Gastroesophageal sphincter (tissue), 4 donors: ENCODE data around the gene OTOF. TPM values are rescaled to one million over a fixed set of nuclear protein-coding genes. Genes with fewer than 3 reads are reported as not detected.

Source experiments
- ATAC-seq: fragments of 150-250 bp; one replicate; pipeline ENCODE4 v1.9.1; 2016; ENCODE audit warnings: mild to moderate bottlenecking, moderate library complexity
- H3K27ac ChIP-seq, 4 donors: fragments of 200-600 bp; sonication (generic) in 3 of 4; 1 replicate in 3 of 4; 2 replicates in 1 of 4; pipeline ENCODE4 v1.5.1; 2016 to 2019
- H3K27me3 ChIP-seq: fragments of 200-600 bp; sonication (generic); one replicate; pipeline ENCODE4 v1.5.1; 2019
- H3K36me3 ChIP-seq, 2 donors: fragments of 200-600 bp; sonication (generic); one replicate each; pipeline ENCODE4 v1.5.1; 2019; ENCODE audit warnings: control low read depth in 1 of 2
- H3K4me1 ChIP-seq, 3 donors: fragments of 200-600 bp; sonication (generic); 1 replicate in 2 of 3; 2 replicates in 1 of 3; pipeline ENCODE4 v1.5.1; 2016 to 2019; ENCODE audit warnings: control low read depth in 2 of 3
- H3K4me3 ChIP-seq, 2 donors: fragments of 200-600 bp; sonication (generic); one replicate each; pipeline ENCODE4 v1.5.1; 2019; ENCODE audit warnings: mild to moderate bottlenecking in 1 of 2, moderate library complexity in 1 of 2
- H3K9me3 ChIP-seq, 3 donors: fragments of 200-600 bp; sonication (generic); one replicate each; pipeline ENCODE4 v1.5.1; 2017 to 2019; ENCODE audit warnings: control low read depth in 2 of 3
- EP300 ChIP-seq: sonication (generic); formaldehyde crosslinking; IDR thresholded peaks from one replicate; pipeline ENCODE4 v1.6.1; 2017; ENCODE audit warnings: antibody characterized with exemption, mild to moderate bottlenecking
- POLR2A ChIP-seq, 2 donors: fragments of 450-650 bp; IDR thresholded peaks; one replicate each; pipeline ENCODE4 v1.6.1; 2017; ENCODE audit warnings: antibody characterized with exemption in 2 of 2, mild to moderate bottlenecking in 2 of 2, moderate library complexity in 1 of 2
- POLR2AphosphoS5 ChIP-seq: sonication (generic); formaldehyde crosslinking; IDR thresholded peaks from one replicate; pipeline ENCODE4 v1.6.1; 2017; ENCODE audit warnings: antibody characterized with exemption
- WGBS, 2 donors: methylation state at CpG; one replicate each; pipeline ENCODE4 v1.1.5; 2018; ENCODE audit warnings: low coverage in 1 of 2; 5-methylcytosine and 5-hydroxymethylcytosine counted together
- total RNA-seq, 4 donors: library from RNA; depleted of rRNA; stranded (reverse); fragments of >200 nt; gene quantifications; one replicate each; pipeline ENCODE4 v1.1.0, GENCODE V29; 2016
- TF ChIP-seq, protein P1 (sequence below), 4 experiments: fragments of 200-600 bp in 2 of 4; fragments of 450-650 bp in 2 of 4; sonication (generic) in 1 of 4; IDR thresholded peaks; one replicate each; pipeline ENCODE4 v1.5.1; 2017 to 2019; ENCODE audit warnings: antibody characterized with exemption in 4 of 4, mild to moderate bottlenecking in 2 of 4, moderate library complexity in 2 of 4

Gene OTOF
- total RNA-seq, 4 donors from 2014 or later, result under 0.01 to 0.35 TPM; not detected in 2

DNA sequence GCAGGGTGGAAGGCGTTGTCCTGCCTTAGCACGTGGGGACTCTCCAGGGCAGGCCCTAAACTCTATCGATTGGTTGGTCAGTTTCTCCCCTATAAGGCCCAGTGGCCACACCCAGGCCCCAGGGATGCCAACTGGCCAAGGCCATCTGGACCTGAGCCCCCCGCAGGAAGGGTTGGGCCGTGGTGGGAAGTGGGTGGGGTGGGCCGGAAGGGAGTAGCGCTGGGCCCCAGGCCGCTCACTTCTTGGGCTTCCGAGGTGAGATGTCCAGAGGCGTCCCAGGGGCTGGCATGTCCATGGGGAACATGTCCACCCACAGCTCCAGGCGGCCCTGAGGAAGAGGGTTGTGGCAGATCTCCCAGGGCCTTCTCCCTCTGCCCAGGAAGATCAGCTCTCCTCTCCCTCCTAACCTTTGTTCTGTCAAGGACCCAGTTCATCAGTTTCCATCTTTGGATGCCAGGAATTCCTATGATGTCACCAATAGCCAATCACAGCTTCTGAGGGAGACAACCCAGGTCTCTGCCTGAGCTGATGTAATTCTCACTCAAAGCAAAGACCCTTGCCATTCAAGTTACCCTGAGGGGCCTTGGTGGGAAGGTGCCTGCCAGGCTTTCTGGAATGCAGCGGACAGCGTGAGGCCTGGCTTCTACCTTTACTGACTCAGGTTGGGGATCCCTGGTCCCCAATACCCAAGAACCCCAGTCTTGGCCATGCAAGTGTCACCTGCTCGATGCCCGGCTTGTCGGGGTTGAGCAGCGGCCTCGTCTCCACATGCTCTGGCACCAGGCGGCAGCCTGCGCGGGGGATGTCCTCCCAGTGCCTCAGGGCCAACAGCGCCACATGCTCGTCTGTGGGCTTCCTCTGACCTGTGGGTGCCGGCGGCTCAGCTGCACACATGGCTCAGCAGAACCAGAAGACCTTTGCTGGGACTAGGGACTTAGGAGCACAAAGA, 14.4 kb downstream of the OTOF start:
- H3K4me1 ChIP-seq, result no peaks in the 10 kb centered on the region
- WGBS, 2 donors, result 90% methylated on average over 6 of the region's 25 CpGs; no CpG with 5 or more reads in 1 of the 2 donors
- TF ChIP-seq EP300, result no peak
- TF ChIP-seq, protein P1, sequence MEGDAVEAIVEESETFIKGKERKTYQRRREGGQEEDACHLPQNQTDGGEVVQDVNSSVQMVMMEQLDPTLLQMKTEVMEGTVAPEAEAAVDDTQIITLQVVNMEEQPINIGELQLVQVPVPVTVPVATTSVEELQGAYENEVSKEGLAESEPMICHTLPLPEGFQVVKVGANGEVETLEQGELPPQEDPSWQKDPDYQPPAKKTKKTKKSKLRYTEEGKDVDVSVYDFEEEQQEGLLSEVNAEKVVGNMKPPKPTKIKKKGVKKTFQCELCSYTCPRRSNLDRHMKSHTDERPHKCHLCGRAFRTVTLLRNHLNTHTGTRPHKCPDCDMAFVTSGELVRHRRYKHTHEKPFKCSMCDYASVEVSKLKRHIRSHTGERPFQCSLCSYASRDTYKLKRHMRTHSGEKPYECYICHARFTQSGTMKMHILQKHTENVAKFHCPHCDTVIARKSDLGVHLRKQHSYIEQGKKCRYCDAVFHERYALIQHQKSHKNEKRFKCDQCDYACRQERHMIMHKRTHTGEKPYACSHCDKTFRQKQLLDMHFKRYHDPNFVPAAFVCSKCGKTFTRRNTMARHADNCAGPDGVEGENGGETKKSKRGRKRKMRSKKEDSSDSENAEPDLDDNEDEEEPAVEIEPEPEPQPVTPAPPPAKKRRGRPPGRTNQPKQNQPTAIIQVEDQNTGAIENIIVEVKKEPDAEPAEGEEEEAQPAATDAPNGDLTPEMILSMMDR (IDR thresholded peaks at IDR 0.05), result no peak
- no peak for TF ChIP-seq POLR2A (IDR thresholded peaks at IDR 0.05)
- H3K27me3 ChIP-seq, result no peaks in the 10 kb centered on the region
- H3K36me3 ChIP-seq, result no peaks in the 10 kb centered on the region
- H3K9me3 ChIP-seq, result no peaks in the 10 kb centered on the region
- H3K27ac ChIP-seq, result no peak overlapping the region
- H3K4me3 ChIP-seq, result no peak overlapping the region
- ATAC-seq, result no peak

- 60 to 88% methylated on average over 2 to 12 of the region's 14 CpGs for WGBS, 2 donors
- no peaks in the 10 kb centered on the region for H3K9me3 ChIP-seq
- no peaks in the 10 kb centered on the region for H3K4me1 ChIP-seq
- no peak overlapping the region for H3K4me3 ChIP-seq
- H3K36me3 ChIP-seq, result no peaks in the 10 kb centered on the region
- no peaks in the 10 kb centered on the region for H3K27me3 ChIP-seq
- no peak for ATAC-seq
- no peak for TF ChIP-seq POLR2AphosphoS5
- TF ChIP-seq, protein P1 (IDR thresholded peaks at IDR 0.05), result peak in 1 of 4 experiments; percentile 25
- H3K27ac ChIP-seq, result no peak overlapping the region
Measured at GRCh38 chr2:26462511-26463243, 15.2 kb downstream of the OTOF start.

- Histone ChIP-seq H3K4me3 (no peak overlapping the region), H3K27ac (no peak overlapping the region), H3K36me3 (no peaks in the 10 kb centered on the region), H3K4me1 (no peaks in the 10 kb centered on the region), H3K27me3 (no peaks in the 10 kb centered on the region), H3K9me3 (no peaks in the 10 kb centered on the region)
- WGBS, 2 donors, result no CpG with 5 or more reads among the region's 6 CpGs
- ATAC-seq, result no peak
- TF ChIP-seq POLR2AphosphoS5 (no peak), POLR2A (IDR thresholded peaks at IDR 0.05) (no peak), EP300 (no peak)
- TF ChIP-seq, protein P1 (IDR thresholded peaks at IDR 0.05), result no peak
Measured at GRCh38 chr2:26462100-26462499, 15.8 kb downstream of the OTOF start.

DNA sequence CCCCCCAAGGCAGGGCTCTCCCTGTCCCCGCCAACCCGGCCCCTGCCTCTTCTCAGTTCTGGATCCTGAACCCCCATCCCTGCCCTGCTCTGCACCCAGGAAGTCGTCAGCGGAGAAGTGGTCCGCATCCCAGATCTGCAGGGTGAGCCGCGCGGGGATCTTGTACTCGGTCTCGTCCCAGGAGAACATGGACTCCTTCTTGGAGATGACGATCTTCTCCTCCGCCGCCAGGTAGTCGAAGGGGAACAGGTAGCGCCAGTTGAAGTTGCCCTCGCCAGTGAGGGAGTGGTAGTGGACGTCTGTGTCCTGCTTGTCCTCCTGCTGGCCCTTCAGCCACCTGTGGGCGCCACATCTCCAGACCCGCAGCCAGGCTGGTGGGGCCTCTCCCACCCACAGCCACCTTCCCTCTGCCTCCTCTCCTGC, 16.3 kb downstream of the OTOF start:
- H3K4me1 ChIP-seq, result no peaks in the 10 kb centered on the region
- no peak overlapping the region for H3K4me3 ChIP-seq
- TF ChIP-seq POLR2A (IDR thresholded peaks at IDR 0.05) (no peak), EP300 (no peak), POLR2AphosphoS5 (no peak)
- TF ChIP-seq, protein P1 (IDR thresholded peaks at IDR 0.05), result no peak
- no peak for ATAC-seq
- 91 to 95% methylated on average over 7 to 10 of the region's 19 CpGs for WGBS, 2 donors
- no peaks in the 10 kb centered on the region for H3K36me3 ChIP-seq
- H3K27ac ChIP-seq, result no peak overlapping the region
- no peaks in the 10 kb centered on the region for H3K9me3 ChIP-seq
- H3K27me3 ChIP-seq, result no peaks in the 10 kb centered on the region
